ENCODE data around the gene FXYD3. TPM values are rescaled to one million over a fixed set of nuclear protein-coding genes. Genes with fewer than 3 reads are reported as not detected.

Gene FXYD3
- total and polyA plus RNA-seq, 4 donors = 0.32 to 0.45 TPM; not detected in 2

- 23% methylated on average over 18 of the region's 18 CpGs for WGBS
- peaks cover 18 to 54% (median 39%) of the 10 kb centered on the region in 4 donors for H3K4me1 ChIP-seq (ENCODE audit: control insufficient read depth in 4 of 4, insufficient read depth in 4 of 4, low read length in 3 of 4)
- DNase-seq (ENCODE audit: low spot score) = peak; percentile 68
- H3K4me3 ChIP-seq (ENCODE audit: low read depth in 1 of 3, low read length in 3 of 3) = peak within 1 kb of the TSS; percentile 21 to 68 (median 51)
- H3K27me3 ChIP-seq (ENCODE audit: control insufficient read depth in 4 of 4, insufficient read depth in 4 of 4, low read length in 3 of 4) = no peaks in the 10 kb centered on the region
- H3K9ac ChIP-seq (ENCODE audit: low read depth in 1 of 2, low read length in 2 of 2) = peak within 1 kb of the TSS; percentile 78 to 79
- TF ChIP-seq TAF1 (conservative IDR thresholded peaks at IDR 0.05) (peak; percentile 36), FOXA2 (IDR thresholded peaks at IDR 0.05) (no peak), CTCF (IDR thresholded peaks at IDR 0.05; ENCODE audit: low read depth, low read length, missing input control) (no peak), ATF3 (IDR thresholded peaks at IDR 0.05) (no peak), HNF4G (IDR thresholded peaks at IDR 0.05) (peak; percentile 56), RXRA (IDR thresholded peaks at IDR 0.05) (peak; percentile 81 to 92), SP1 (IDR thresholded peaks at IDR 0.05) (peak; percentile 82), REST (IDR thresholded peaks at IDR 0.05) (peak; percentile 37), NR2F2 (IDR thresholded peaks at IDR 0.05) (peak; percentile 78), HNF4A (conservative IDR thresholded peaks at IDR 0.05) (peak; percentile 77 to 90)
- no peaks in the 10 kb centered on the region for H3K9me3 ChIP-seq (ENCODE audit: control insufficient read depth in 4 of 4, low read length in 3 of 4)
- H3K27ac ChIP-seq (ENCODE audit: low read depth in 1 of 2, low read length in 2 of 2) = peak within 1 kb of the TSS; percentile 97 to 99
- no peaks in the 10 kb centered on the region for H3K36me3 ChIP-seq (ENCODE audit: control insufficient read depth in 4 of 4, insufficient read depth in 3 of 4, low read depth in 1 of 4, low read length in 3 of 4)
Measured at GRCh38 chr19:35138305-35138892, 22.8 kb downstream of the FXYD3 start, which contains the start of gene FXYD1. Gene FXYD1 (plus strand): TSS chr19:35138824. CDS start chr19:35140080, 1,256 bp downstream.

- Histone ChIP-seq H3K4me1 (ENCODE audit: control insufficient read depth in 4 of 4, insufficient read depth in 4 of 4, low read length in 3 of 4) (peaks cover 16 to 52% (median 38%) of the 10 kb centered on the region in 4 donors), H3K9ac (ENCODE audit: low read depth in 1 of 2, low read length in 2 of 2) (peak overlapping the region; percentile 78 to 79), H3K36me3 (ENCODE audit: control insufficient read depth in 4 of 4, insufficient read depth in 3 of 4, low read depth in 1 of 4, low read length in 3 of 4) (no peaks in the 10 kb centered on the region), H3K27ac (ENCODE audit: low read depth in 1 of 2, low read length in 2 of 2) (peak overlapping the region; percentile 97 to 99), H3K4me3 (ENCODE audit: low read depth in 1 of 3, low read length in 3 of 3) (peak overlapping the region; percentile 50 to 68 (median 51)), H3K9me3 (ENCODE audit: control insufficient read depth in 4 of 4, low read length in 3 of 4) (no peaks in the 10 kb centered on the region), H3K27me3 (ENCODE audit: control insufficient read depth in 4 of 4, insufficient read depth in 4 of 4, low read length in 3 of 4) (no peaks in the 10 kb centered on the region)
- DNase-seq (ENCODE audit: low spot score) = no peak
- WGBS = 33% methylated on average over 12 of the region's 12 CpGs
- no peak for TF ChIP-seq HNF4G (IDR thresholded peaks at IDR 0.05)
- no peak for TF ChIP-seq CTCF (IDR thresholded peaks at IDR 0.05; ENCODE audit: low read depth, low read length, missing input control)
- no peak for TF ChIP-seq EGR1 (IDR thresholded peaks at IDR 0.05; ENCODE audit: low read depth in 2 of 2)
- TF ChIP-seq ATF3 (IDR thresholded peaks at IDR 0.05) = no peak
- no peak for TF ChIP-seq ZBTB33 (IDR thresholded peaks at IDR 0.05)
- TF ChIP-seq RAD21 (IDR thresholded peaks at IDR 0.05) = no peak
- no peak for TF ChIP-seq MAX (IDR thresholded peaks at IDR 0.05)
- no peak for TF ChIP-seq FOXA2 (IDR thresholded peaks at IDR 0.05)
- TF ChIP-seq RXRA (IDR thresholded peaks at IDR 0.05) = no peak
- no peak for TF ChIP-seq REST (IDR thresholded peaks at IDR 0.05)
Measured at GRCh38 chr19:35140207-35140961, 24.8 kb downstream of the FXYD3 start.

Measured in liver (tissue), 9 donors.